Esophagus muscularis mucosa (tissue), 4 donors: ENCODE measurements around the gene INPP5B.

Source experiments
- EP300 ChIP-seq: sonication (generic); formaldehyde crosslinking; IDR thresholded peaks from one replicate; pipeline ENCODE4 v1.6.1; 2017; ENCODE audit warnings: antibody characterized with exemption
- POLR2A ChIP-seq: fragments of 450-650 bp; IDR thresholded peaks from one replicate; pipeline ENCODE4 v1.6.1; 2017; ENCODE audit warnings: antibody characterized with exemption, moderate library complexity, mild to moderate bottlenecking, low read depth
- POLR2AphosphoS5 ChIP-seq, 2 donors: sonication (generic); formaldehyde crosslinking; IDR thresholded peaks; one replicate each; pipeline ENCODE4 v1.6.1; 2017; ENCODE audit warnings: antibody characterized with exemption in 2 of 2
- TF ChIP-seq, protein P1 (sequence below), 3 experiments: fragments of 200-600 bp in 2 of 3; fragments of 450-650 bp in 1 of 3; sonication (generic) in 2 of 3; IDR thresholded peaks; one replicate each; pipeline ENCODE4 v1.5.1; 2017 to 2019; ENCODE audit warnings: antibody characterized with exemption in 3 of 3, mild to moderate bottlenecking in 2 of 3, moderate library complexity in 1 of 3

DNA sequence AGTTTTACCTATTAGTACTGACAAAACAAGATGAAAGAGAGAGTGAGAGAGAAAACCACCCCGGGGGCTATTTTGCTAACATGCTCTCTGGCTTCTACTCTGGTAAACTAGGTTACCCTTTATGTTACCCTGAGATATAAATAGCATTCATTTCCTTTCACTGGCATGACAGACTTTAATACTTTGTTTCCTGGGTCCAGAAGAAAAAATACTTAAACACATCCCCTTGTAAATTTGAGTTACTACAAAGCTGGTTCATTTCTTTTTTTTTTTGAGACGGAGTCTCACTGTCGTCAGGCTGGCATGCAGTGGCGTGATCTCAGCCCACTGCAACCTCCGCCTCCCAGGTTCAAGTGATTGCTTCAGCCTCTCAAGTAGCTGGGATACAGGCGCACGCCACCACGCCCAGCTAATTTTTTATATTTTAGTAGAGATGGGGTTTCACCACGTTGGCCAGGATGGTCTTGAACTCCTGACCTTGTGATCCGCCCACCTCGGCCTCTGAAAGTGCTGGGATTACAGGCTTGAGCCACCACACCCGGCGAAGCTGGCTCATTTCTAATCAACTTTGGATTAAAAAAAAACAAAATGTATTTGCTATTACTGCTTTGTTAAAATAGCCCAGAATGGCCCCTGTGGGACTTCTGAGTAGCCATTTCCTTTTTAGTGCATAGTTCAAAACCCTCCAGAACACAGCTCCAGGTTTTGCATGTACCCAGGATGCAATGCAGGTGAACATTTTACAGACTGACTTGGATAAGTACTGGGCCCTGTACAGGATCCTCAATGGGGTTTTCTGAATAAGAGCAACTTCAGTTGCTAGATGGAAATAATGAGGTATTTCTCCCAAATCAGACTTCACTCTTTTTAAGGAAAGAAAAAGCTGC is 20.6 kb downstream of the INPP5B start:
- TF ChIP-seq, protein P1, sequence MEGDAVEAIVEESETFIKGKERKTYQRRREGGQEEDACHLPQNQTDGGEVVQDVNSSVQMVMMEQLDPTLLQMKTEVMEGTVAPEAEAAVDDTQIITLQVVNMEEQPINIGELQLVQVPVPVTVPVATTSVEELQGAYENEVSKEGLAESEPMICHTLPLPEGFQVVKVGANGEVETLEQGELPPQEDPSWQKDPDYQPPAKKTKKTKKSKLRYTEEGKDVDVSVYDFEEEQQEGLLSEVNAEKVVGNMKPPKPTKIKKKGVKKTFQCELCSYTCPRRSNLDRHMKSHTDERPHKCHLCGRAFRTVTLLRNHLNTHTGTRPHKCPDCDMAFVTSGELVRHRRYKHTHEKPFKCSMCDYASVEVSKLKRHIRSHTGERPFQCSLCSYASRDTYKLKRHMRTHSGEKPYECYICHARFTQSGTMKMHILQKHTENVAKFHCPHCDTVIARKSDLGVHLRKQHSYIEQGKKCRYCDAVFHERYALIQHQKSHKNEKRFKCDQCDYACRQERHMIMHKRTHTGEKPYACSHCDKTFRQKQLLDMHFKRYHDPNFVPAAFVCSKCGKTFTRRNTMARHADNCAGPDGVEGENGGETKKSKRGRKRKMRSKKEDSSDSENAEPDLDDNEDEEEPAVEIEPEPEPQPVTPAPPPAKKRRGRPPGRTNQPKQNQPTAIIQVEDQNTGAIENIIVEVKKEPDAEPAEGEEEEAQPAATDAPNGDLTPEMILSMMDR (IDR thresholded peaks at IDR 0.05): no peak
- no peak for TF ChIP-seq POLR2AphosphoS5 (IDR thresholded peaks at IDR 0.05)
- no peak for TF ChIP-seq EP300
- TF ChIP-seq POLR2A: no peak
